GM23338 (cell line): Measurements from ENCODE around the gene IRX5. TPM values are rescaled to one million over a fixed set of nuclear protein-coding genes. Genes with fewer than 3 reads are reported as not detected.

ENCODE experiments used
- ATAC-seq: fragments of 200-7000 bp; cut with Tn5 transposase; 3 replicates; pipeline ENCODE4 v1.9.1; 2020
- DNase-seq: peaks from one replicate; pipeline ENCODE4 v3.0.0-alpha.2; 2015; ENCODE audit warnings: low spot score
- H2AFZ ChIP-seq: fragments of 200-600 bp; sonication (generic); 2 replicates; pipeline ENCODE4 v1.8.0; 2016; ENCODE audit warnings: antibody characterized with exemption, mild to moderate bottlenecking, moderate library complexity
- H3F3A ChIP-seq: fragments of 200-600 bp; sonication (generic); replicated peaks from 2 replicates; pipeline ENCODE4 v1.8.0; 2017; ENCODE audit warnings: antibody characterized with exemption, mixed run types, low read depth
- H3K27ac ChIP-seq: fragments of 200-600 bp; sonication (generic); 2 replicates; pipeline ENCODE4 v1.6.1; 2016; ENCODE audit warnings: low read depth
- H3K27me3 ChIP-seq: fragments of 200-600 bp; sonication (generic); 2 replicates; pipeline ENCODE4 v1.8.0; 2016; ENCODE audit warnings: mild to moderate bottlenecking, mixed run types, moderate library complexity; ENCODE audit not compliant: insufficient read depth
- H3K36me3 ChIP-seq: fragments of 200-600 bp; sonication (generic); 2 replicates; pipeline ENCODE4 v1.8.0; 2016; ENCODE audit warnings: mild to moderate bottlenecking; ENCODE audit not compliant: insufficient read depth
- H3K4me1 ChIP-seq: fragments of 200-600 bp; sonication (generic); 2 replicates; pipeline ENCODE4 v1.8.0; 2016; ENCODE audit warnings: mild to moderate bottlenecking, moderate library complexity; ENCODE audit not compliant: insufficient read depth
- H3K4me2 ChIP-seq: fragments of 200-600 bp; sonication (generic); 2 replicates; pipeline ENCODE4 v1.7.1; 2017; ENCODE audit warnings: mixed run types
- H3K4me3 ChIP-seq: fragments of 200-600 bp; sonication (generic); 2 replicates; pipeline ENCODE4 v1.6.1; 2016; ENCODE audit warnings: mixed run types
- H3K79me2 ChIP-seq: fragments of 200-600 bp; sonication (generic); replicated peaks from 2 replicates; pipeline ENCODE4 v1.8.0; 2017; ENCODE audit warnings: mild to moderate bottlenecking; ENCODE audit not compliant: insufficient read depth
- H3K9me2 ChIP-seq: fragments of 200-600 bp; sonication (generic); 2 replicates; pipeline ENCODE4 v1.8.0; 2017; ENCODE audit not compliant: insufficient read depth
- H4K20me1 ChIP-seq: fragments of 200-600 bp; sonication (generic); replicated peaks from 2 replicates; pipeline ENCODE4 v1.8.0; 2017; ENCODE audit warnings: mild to moderate bottlenecking; ENCODE audit not compliant: insufficient read depth
- H3K27ac Mint-ChIP-seq: 2 replicates; pipeline ENCODE4 v1.8.0; 2020; ENCODE audit warnings: inconsistent platforms, mild to moderate bottlenecking, moderate library complexity, mixed read lengths
- H3K27me3 Mint-ChIP-seq: 3 replicates; pipeline ENCODE4 v1.8.0; 2022; ENCODE audit warnings: low read depth, mild to moderate bottlenecking, moderate library complexity, mixed read lengths, inconsistent platforms; ENCODE audit not compliant: insufficient read depth, poor library complexity
- H3K36me3 Mint-ChIP-seq: 3 replicates; pipeline ENCODE4 v1.8.0; 2021; ENCODE audit warnings: low read depth, mild to moderate bottlenecking, inconsistent platforms, moderate library complexity, mixed read lengths
- H3K4me1 Mint-ChIP-seq: 3 replicates; pipeline ENCODE4 v1.8.0; 2020; ENCODE audit warnings: mild to moderate bottlenecking, inconsistent platforms, mixed read lengths
- H3K4me3 Mint-ChIP-seq: 3 replicates; pipeline ENCODE4 v1.8.0; 2021; ENCODE audit warnings: moderate library complexity, mild to moderate bottlenecking, inconsistent platforms, mixed read lengths
- H3K9me3 Mint-ChIP-seq: 3 replicates; pipeline ENCODE4 v1.8.0; 2020; ENCODE audit warnings: moderate library complexity, mild to moderate bottlenecking, inconsistent platforms, mixed read lengths
- CTCF ChIP-seq, 2 experiments: fragments of 200-600 bp in 1 of 2; sonication (generic) in 1 of 2; conservative IDR thresholded peaks; 2 replicates each; pipeline versions ENCODE4 v1.5.1 to v1.6.1; 2016 to 2017; ENCODE audit warnings: antibody characterized with exemption in 2 of 2, low read depth in 2 of 2, mild to moderate bottlenecking in 2 of 2, moderate library complexity in 1 of 2
- EZH2 ChIP-seq: fragments of 200-600 bp; sonication (generic); IDR thresholded peaks from one replicate; pipeline ENCODE4 v1.8.0; 2017; ENCODE audit warnings: antibody characterized with exemption, mild to moderate bottlenecking, low read depth; ENCODE audit not compliant: unreplicated experiment
- EZH2phosphoT487 ChIP-seq: fragments of 200-600 bp; sonication (generic); IDR thresholded peaks from one replicate; pipeline ENCODE4 v1.8.1; 2018; ENCODE audit warnings: antibody characterized with exemption; ENCODE audit not compliant: unreplicated experiment
- REST ChIP-seq: IDR thresholded peaks from one replicate; pipeline ENCODE4 v1.6.1; 2018; ENCODE audit warnings: antibody characterized with exemption; ENCODE audit not compliant: unreplicated experiment
- ZNF114 ChIP-seq: fragments of 250-450 bp; sonication (Bioruptor Pico); IDR thresholded peaks from 2 replicates; pipeline ENCODE4 v1.5.0; 2020; ENCODE audit warnings: mild to moderate bottlenecking, moderate library complexity
- polyA plus RNA-seq: library from polyadenylated mRNA; unstranded; fragments of >200 nt; fragmentation: Nextera tagmentation; extraction: Ambion mirVana; gene quantifications from 2 replicates; pipeline ENCODE4 v1.2.1, GENCODE V29; 2016
- total RNA-seq: library from RNA; depleted of rRNA; stranded (reverse); fragments of >200 nt; shearing (Covaris generic); gene quantifications from 2 replicates; pipeline ENCODE4 v1.2.3, GENCODE V29; 2014

IRX5 gene
- total and polyA plus RNA-seq, 2 experiments from 2014 or later = 0.07 to 0.39 TPM

DNA sequence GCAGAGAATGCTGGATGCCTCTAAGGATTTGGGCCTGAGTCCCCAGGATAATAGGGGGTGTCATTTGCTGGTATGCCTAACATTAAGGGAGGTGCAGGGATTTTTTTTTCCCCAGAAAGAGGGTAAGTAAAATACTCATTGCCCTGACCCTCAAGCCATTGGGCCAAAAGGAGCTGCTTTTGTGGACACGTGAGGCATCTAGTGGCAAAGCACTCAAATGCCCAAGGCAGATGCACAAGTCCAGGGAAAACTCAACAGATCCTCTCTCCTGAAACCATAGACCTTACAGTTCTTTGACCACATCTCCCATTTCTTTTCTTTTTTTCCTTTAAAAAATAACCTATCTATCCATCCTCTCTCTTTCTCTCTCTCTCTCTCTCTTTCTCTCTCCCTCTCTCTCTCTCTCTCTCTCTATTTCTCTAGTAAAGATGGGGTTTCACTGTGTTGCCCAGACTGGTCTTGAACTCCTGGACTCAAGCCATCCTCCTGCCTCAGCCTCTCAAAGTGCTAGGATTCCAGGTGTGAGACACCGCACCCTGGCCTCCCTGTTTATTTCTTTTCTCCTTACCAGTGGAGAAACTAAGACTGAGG lies 11.8 kb downstream of the IRX5 start:
- no peak overlapping the region for H3K27ac Mint-ChIP-seq
- no peaks in the 10 kb centered on the region for H3K79me2 ChIP-seq
- H3K4me3 Mint-ChIP-seq = no peak overlapping the region
- no peaks in the 10 kb centered on the region for H3F3A ChIP-seq
- peaks cover 7% of the 10 kb centered on the region; the same call in 1 of the 2 replicates for H3K4me1 ChIP-seq
- H3K27me3 ChIP-seq = peaks cover 65% of the 10 kb centered on the region
- no peaks in the 10 kb centered on the region for H3K36me3 ChIP-seq
- H4K20me1 ChIP-seq = no peaks in the 10 kb centered on the region; the same call in 1 of the 2 replicates
- no peaks in the 10 kb centered on the region for H3K9me2 ChIP-seq
- TF ChIP-seq CTCF (conservative IDR thresholded peaks at IDR 0.05; ENCODE audit: low read depth in 2 of 2) = peak in 1 of 2 experiments; percentile 34; a peak in 2 of 4 replicates
- TF ChIP-seq EZH2phosphoT487 = no peak
- TF ChIP-seq EZH2 = no peak
- no peaks in the 10 kb centered on the region; the same call in 2 of the 3 replicates for H3K9me3 Mint-ChIP-seq
- H3K36me3 Mint-ChIP-seq = no peaks in the 10 kb centered on the region
- H2AFZ ChIP-seq = no peak overlapping the region
- H3K4me1 Mint-ChIP-seq = peaks cover 16% of the 10 kb centered on the region
- H3K27ac ChIP-seq = no peak overlapping the region
- no peak overlapping the region for H3K4me3 ChIP-seq
- H3K27me3 Mint-ChIP-seq = peaks cover 63% of the 10 kb centered on the region
- no peak overlapping the region for H3K4me2 ChIP-seq
- ATAC-seq (no peak), DNase-seq (no peak)

DNA sequence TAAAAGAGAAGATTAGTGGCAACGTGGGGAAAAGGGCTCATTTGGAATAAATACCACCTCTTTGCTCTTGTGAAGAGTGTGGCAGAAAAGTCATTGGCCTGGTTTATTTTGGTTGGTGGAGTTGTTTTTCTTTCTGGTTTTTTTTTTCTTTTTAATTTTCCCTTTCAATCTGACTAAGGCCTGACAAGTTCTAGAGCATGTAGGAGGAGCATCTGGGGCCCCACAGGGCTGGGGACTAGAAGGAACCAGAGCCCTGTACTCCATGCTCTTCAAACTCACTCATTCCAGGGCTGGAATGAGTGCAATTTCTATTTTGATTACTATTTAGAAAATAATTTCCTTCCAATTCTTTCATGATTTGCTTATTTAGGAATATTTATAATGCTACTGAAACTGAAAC lies 13.3 kb downstream of the IRX5 start:
- peaks cover 6% of the 10 kb centered on the region; the same call in 1 of the 2 replicates for H3K4me1 ChIP-seq
- Mint-ChIP-seq H3K36me3 (no peaks in the 10 kb centered on the region), H3K4me1 (peaks cover 8% of the 10 kb centered on the region), H3K27ac (no peak overlapping the region), H3K9me3 (no peaks in the 10 kb centered on the region; the same call in 2 of the 3 replicates), H3K27me3 (peaks cover 51% of the 10 kb centered on the region), H3K4me3 (no peak overlapping the region)
- H3K9me2 ChIP-seq = no peaks in the 10 kb centered on the region
- H3K36me3 ChIP-seq = no peaks in the 10 kb centered on the region
- no peaks in the 10 kb centered on the region for H3F3A ChIP-seq
- TF ChIP-seq ZNF114 (CRISPR knock-in tag) (no peak), EZH2 (no peak), REST (no peak)
- H3K4me2 ChIP-seq = no peak overlapping the region
- H3K79me2 ChIP-seq = no peaks in the 10 kb centered on the region
- H2AFZ ChIP-seq = no peak overlapping the region
- ATAC-seq (no peak), DNase-seq (no peak)
- no peak overlapping the region for H3K4me3 ChIP-seq
- H3K27me3 ChIP-seq = peaks cover 50% of the 10 kb centered on the region
- no peak overlapping the region for H3K27ac ChIP-seq
- H4K20me1 ChIP-seq = no peaks in the 10 kb centered on the region; the same call in 1 of the 2 replicates
